ENCODE measurements around the gene ARNT2.

Gene ARNT2

DNA sequence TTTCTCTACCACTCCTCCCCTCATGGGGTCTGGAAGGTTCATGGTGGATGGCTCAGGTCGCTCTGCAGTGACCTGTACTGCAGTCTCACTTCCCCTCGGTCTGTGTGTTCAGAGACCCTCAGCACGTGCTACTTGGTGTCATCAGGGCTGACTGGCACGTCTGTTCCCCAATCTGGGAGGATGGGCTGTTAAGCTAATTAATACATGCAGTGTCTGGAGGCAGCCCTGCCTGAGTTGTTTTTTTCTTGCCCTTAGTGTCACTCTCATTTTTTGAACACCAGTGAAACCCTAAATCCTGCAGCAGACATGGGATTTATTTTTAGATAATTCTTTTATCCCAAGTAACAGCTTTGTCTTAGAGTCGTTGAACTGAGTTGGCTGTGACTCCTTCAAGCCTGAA, 64.6 kb downstream of the ARNT2 start:
- no peak for DNase-seq

DNA sequence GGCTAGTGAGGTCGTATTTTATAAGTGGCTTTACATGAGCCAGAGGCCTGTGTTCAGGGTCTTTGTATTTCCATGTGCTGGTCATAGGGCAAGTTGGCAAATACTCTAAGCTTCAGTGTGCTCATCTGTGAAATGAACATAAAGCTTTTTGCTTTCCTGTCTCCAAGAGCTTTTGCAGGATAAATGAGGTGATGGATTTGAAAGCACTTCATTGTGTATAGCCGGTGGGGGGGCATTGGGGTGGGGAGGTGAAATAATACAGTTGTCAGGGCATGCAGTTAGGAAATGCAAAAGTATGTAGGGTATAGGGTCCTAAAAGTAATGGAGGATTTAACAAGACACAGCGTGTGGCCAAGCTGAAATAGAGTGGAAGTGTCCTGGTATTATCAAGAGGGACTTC, 67.7 kb downstream of the ARNT2 start:
- DNase-seq: no peak

DNA sequence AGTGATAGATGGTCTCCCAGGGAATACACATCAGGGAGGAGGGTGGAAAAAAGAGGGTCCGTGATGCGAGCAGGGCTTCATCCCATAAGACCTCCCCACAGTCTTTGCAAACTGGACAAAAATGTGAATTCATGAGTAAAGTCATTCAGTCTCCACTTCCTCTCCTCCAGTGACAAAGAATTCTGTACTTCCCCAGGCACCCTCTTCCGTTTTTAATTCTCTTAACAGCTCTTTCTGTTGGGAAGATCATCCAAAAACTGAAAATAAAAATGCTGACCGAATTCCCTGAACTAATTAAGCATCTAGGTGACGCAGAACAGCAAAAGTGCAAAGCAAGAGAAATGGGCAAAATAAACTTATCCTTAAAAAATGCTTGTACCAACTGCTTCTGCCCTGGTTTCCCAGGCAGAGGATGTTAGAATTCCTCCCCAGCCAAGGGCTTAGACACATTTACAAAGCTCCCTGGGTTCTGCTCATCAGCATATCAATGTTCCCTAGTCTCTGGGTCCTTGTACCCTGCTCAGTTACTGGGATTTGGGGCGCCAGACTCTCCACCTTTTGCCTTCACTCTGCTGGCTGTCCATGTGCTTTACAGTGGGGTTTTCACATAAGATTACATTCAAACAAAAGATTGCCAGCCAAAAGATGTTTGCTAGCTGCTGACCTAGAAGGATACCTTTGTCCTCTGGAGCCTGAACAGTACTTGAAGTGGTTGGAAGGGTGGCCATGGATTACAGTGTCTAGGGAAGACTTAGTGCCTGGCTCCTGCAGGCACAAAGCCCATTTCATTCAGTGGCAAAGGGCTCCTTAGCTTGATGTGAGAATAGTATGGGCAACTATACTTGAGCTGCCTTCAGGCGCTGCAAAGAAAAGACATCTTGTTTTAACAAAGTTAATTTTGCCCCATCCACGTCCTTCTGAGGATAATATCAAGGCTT, 69.4 kb downstream of the ARNT2 start:
- no peak for DNase-seq

DNA sequence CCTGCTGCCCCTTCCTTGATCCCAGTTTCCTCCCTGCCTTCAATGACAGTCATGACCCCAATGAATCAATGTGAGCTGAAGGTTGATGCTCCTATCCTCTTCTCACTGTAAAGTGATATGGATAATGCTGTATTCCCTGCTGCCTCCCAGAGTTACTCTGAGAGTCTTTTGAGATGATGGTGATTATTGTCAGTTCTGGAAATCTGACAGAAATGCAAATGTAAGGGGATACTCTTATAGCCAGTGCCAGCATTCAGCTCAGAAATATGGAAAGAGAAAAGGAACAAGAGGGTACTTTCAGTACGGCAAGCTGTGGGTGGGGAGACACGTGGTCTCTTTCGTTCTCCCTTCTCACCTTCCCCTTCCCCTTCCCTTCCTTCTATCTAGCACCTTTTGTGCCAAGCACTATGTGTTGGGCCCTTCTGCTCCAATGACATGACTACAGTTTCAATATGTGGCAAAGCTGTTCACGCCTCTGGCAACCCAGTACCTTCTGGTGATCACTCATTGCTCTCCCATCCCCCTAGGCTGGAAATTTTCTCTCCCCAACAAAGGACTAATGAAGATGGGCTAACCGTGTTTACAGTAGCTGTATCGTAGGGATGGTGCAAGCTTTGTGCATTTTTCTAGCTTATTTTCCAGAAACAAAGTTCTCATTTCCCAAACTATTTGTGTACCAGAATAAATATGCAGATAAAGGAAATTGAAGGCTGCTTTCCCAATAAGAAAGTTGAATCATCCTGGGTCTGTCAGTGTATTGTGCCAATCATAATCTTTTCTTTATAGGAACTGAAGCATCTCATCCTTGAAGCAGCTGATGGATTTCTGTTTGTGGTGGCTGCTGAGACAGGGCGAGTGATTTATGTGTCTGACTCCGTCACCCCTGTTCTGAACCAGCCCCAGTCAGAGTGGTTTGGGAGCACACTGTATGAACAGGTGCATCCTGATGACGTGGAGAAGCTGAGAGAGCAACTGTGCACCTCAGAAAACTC, 70.3 kb downstream of the ARNT2 start:
- no peak for DNase-seq

DNA sequence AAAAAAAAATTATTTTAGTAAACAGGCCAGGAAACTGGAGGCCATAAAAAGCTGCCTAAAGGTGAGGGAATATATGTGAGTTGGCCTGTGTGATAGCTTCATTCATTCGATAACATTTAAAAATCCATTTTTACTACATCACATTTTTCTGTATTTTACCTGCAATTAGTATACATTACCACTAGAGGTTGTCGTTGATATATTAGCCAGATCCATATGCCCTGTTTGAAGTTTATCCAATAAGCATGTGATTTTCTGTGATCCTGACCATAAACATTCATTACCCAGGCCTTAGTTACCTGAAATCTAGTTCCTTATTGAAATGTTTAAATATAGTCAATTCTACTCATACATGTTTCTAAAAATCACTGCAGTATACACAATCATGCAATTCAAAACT, 71.4 kb downstream of the ARNT2 start:
- DNase-seq: no peak

DNA sequence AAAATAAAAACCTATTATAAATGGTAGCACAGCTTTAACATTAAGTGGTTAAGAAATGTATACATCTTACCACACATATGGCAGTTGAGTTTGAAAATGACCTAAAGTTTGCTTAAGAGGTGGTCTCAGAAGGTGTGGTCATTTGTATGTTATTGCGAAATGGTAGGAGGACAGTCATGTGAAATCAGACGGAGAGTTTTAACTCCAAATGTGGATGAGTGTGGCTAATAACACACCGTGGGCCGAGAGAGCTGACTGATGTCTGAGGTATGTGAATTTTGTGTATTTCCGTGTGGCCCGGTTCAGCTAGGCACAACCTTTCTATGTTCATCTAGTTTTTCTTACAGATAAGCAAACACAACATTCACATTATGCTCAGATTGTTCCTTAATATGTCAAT, 71.9 kb downstream of the ARNT2 start:
- no peak for DNase-seq

DNA sequence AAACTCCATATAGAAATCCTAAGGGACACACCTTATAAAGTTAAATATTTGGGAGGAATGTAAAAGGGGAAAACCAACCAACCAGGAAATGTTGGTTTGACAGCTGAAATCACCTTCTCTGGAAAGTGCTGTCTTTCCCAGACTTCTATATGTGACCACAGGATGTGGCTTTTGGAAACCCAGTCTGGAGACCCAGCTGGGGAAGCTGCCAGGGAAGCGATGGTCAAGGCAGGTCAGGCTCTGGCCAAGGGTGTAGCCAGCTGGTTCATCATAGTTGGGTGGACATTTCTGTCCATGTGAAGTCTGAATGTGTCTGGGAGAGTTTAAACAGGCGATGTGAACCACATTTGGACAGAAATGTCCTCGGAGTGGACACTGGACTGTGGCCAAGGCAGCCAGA, 73.9 kb downstream of the ARNT2 start:
- DNase-seq: no peak

DNA sequence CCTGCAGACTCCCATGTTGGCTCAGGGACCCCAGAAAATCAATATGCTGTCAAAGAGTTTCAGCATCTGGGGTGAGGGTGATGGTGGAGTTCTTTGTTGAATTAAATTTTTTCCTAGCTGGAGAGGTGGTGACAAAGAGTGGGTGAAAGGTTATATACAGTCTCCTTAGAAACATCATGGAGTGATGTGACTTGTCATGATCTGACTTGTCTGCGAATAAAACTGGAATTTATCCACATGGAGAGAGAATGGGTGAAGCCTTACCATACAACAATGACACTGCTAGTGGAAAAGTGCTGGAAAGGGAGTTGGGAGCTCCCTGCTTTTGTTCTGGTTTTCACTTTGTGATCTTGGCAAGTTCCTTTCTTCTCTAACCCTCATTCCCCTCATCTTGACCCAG, 75.0 kb downstream of the ARNT2 start:
- no peak for DNase-seq

DNA sequence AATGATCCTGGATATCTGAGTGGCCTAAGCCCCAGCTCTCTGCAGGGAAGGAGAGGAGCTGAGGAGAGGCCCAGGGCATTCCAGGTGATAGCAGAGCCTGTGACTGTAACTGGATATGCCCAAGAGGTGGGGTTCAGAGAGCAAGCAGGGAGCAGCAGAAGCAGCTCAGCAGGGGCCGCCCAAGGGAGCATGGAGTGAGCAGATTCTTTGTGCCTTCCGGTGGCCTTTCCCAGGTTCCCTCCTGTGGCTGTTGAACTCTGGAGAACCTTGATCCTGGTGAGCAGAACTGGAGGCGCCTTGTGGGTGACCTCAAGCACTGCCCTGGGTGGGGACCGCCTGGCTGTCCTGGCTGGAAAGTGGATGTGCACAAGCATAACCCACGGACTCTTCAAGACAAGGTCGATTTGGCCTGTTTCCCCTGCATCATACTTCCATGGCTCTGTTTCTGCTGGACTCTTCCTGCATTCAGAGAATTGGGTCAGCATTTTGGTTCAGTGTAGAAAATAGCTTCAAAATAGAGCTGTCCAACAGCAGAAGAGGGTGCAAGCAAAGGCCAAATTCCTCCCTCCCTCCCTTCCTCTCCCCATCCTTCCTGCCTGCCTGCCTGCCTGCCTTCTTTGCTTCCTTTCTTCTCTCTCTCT, 76.1 kb downstream of the ARNT2 start:
- DNase-seq: no peak

DNA sequence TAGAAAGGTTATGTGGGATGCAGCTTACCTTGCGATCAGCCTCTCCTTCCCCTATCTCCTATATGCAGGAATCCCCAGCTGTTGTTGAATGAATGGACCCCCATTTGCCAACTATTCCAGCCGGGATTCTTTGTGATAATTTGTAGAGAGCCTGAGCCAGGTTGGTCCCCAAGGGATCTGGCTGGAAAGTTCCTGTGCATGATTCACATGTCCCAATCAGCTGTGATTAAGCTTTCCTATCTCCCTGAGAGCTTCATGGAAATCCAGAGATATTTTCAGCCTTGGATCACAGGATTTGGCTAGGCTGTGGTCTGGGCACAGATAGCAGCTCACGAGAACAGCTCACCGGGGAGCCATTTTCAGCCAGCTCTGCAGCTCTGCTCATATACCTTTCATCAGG, 76.7 kb downstream of the ARNT2 start:
- no peak for DNase-seq

DNA sequence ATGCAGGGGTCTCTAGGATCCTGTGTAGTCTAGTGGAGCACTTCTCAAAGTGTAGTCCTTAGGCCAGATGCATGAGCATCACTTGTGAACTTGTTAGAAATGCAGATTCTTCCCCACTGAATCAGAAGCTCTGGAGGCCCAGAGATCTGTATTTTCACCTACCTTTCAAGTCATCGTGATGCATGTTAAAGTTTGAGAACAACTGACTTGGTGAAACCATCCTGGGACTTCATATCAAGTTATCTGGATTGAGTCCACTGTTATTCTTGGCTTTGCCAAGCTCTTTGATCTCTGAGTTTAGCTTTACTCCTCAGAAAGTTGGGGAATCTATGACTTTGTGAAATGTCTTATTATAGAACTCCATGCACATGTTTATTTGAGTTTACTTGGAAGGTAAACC, 78.5 kb downstream of the ARNT2 start:
- DNase-seq: no peak

DNA sequence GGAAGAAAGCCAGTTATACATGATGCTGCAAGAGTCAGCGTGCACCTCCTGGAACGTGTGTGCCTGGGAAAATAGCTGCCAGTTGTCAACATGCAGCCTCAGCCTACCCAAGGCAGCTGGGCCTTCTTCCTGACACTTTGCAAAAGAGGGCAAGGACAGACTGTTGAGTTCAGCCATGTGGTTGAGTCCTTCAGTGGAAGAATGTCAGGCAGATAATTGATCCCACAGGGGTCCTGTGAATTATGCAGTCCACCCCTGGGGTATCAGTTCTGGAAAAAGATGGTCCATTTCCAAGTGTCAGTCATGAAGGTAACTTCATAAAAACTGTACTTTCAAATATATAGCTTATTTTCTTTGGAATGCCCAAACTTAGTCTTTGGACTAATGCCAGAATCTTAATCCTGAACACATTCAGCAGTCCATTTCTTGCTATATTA, 79.6 kb downstream of the ARNT2 start:
- no peak for DNase-seq

DNA sequence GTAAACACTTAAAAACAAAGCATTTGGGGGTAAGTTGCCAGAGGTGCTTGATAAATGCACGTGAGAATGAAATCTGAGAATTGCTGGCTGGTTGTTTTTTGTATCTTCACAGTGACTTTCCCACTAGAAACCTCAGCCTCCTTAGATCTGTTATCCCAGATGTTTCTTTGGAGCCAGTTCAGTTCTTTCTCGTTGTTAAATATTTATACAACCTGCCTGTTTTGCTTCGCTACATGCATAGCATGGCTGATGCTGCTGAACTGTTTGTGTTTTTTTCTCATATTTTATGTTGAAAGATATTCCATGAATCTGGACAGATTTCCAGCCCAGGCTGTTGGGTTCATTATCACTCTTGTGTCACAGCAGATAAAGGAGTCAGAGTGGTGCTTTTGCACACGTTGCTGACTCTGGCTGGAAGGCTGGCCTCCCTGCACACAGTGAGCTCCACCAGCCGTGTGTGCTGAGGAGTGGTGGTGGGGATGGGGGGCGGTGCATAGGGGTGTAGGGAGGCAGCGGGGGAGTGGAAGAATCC, 80.2 kb downstream of the ARNT2 start:
- DNase-seq: no peak

DNA sequence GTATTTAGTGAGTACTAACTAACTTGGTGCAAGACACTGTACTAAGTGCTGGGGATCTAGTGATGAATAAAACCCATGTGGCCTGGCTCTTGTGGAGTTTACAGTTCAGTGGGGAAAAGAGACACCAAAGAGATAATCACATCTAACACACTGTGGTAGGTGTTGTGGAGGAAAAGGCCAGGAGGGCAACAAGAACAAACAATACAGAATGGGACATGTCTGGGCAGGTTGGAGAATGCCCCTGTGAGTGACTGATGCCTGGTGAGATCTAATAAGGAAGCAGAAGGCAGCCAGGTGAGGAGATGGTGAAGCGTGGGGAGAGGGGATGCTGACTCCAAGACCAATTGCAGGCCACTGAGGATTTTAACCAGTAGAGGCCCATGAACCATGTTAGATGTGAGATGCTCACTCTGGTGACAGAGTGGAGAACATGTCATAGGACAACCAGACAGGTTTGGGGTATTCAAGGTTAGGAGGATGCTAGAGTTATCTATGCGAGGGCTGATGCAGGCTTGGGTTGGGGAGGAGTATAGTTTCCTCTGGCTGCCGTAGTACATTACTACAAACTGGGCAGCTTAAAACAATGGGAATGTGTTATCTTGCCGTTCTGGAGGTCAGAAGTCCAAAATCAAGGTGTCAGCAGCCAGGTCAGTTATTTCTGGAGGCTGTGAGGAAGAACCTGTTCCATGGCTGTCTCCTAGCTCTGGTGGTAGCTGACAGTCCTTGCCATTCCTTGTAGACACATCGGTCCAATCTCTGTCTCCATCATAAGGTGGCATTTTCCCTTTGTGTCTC, 81.4 kb downstream of the ARNT2 start:
- DNase-seq: no peak

DNA sequence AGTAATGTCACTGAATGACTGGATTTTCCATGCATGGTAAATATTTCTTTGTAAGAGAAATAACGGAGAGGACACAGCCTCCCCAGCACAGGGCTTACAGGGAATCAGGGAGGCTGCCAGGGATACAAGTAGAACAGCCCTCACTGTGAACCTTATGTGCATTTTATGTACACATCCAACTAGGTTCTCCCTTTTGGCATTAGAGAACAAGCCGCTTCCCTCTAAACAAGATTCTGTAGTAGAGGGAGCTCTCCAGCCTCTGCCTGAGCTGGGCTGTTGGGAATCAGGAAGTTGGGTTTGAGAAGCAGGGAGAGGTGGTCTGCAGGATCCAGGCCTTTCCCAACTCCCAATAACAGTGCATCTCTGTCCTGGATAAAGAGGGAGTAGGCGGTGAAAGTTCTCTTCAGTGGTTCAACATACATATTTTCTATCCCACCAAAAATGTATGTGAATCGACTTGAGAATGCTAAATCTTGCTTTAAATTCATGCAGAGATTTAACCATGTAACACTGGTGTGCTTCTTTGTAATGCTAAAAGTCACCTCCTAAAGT, 83.7 kb downstream of the ARNT2 start:
- DNase-seq: no peak

DNA sequence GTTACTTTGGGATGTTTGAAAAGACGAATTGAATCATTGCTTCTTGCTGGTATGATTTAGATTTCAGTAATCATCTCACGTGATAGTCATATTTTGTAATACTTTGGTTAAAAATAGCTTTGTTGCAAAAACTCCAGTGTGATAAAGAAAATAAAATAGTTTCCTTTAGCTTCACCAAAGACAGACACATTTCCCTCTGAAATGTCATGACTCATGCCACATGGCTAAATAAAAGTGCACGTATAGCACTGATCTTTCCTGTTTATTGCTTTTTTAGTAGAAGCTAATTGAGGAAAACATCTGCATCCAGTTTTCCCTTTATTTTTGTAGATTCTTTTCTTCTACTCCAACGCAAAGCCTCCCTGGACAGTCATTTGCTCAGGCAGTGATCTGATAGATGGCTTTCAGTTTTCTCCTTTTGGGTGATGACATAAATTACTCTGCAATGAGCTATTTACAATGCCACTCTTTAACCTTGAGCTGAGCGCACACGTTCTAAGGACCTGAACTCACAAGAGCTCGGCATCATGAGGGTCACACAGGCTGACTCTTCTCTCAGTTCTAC, 84.9 kb downstream of the ARNT2 start:
- DNase-seq: no peak

DNA sequence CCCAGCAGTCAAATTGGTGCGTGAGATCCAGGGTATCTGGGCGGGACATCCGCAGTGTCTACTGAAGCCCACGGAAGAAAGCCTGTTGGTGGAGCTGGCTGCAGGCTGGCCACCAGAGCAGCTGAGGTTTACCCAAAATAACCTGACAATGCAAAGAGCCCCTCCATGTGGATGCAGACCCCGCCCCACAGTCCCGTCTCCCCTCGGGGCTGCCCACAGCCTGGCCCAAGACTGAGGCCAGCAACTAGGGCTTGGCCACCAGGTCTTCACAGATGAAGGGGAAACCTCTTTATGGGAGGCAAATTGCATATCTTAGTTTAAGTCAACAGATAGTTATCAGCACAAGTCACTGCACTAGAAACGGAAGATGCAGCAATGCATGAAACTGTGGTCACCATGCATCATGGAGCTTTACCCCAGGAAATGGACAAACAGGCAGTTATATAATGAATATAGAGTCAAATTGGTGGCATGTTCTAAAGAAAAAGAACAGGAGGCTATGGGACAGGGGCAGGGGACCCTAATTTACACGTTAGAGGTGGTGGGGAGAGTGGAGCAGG, 86.3 kb downstream of the ARNT2 start:
- DNase-seq: no peak

DNA sequence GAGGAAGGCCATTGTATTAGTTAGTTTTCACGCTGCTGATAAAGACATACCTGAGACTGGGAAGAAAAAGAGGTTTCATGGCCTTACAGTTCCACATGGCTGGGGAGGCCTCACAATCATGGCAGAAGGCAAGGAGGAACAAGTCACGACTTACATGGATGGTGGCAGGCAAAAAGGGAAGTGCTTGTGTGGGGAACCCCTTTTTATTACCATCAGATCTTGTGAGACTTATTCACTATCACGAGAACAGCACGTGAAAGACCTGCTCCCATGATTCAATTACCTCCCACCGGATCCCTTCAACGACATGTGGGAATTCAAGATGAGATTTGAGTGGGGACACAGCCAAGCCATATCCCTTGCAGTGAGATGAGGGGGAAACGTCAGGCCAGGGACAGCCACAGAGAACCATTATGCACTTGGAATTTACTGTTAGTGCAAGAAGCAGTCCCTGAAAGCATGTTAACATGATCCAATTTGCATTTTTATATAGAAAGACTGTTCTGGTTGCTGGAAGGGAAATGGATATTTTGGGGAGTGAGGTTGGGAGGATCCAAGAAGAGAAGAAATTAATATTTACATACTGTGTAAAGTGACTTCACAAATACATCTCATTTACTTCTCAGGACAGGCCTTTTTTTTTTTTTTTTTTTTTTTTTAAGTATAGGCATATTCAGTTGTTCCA, 87.1 kb downstream of the ARNT2 start:
- no peak for DNase-seq

DNA sequence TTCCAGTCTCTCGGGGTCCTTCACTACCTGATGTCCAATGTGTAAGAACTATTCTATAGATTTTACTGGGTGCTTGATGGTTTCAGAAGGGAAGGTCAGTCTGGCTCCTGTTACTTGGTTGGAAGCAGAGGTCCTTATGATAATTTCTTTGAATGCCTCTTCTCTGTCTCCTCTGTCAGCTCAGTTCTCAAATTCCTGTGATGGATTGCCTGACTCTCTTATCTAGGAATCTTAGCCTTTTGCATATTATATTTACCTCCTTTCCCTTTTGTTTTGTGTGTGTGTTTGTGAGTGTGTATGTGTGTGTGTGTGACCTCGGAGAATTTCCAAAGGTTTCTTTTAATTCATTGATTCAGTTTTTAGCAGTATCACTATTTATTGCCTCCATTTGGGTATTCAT, 88.2 kb downstream of the ARNT2 start:
- DNase-seq: no peak

DNA sequence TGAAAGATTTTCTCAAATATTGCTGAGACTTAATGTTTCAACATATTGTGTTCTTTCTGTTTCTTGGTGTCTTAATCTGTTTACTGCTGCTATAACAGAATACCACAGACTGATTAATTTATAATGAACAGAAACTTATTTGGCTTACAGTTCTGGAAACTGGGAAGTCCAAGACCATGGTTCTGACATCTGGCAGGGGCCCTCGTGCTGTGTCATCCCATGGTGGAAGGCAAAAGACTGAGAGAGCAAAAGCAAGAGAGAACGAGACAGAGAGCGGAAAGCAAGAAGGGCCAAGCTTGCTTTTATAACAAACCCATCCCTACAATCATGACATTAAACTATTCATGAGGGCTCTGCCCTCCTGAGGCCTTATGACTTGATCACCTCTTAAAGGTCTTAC, 88.7 kb downstream of the ARNT2 start:
- DNase-seq: no peak

Measured in AML-193 (cell line).